Measurements from ENCODE around the gene QKI.

QKI gene

GRCh38 chr6:163617549-163617948 is 203.0 kb downstream of the QKI start:
- Histone ChIP-seq H3F3A (ENCODE audit: insufficient read depth, low read length) (no peaks in the 10 kb centered on the region), H3K9me2 (replicated peaks; ENCODE audit: insufficient read depth, low read length) (no peaks in the 10 kb centered on the region), H3K9me3 (replicated peaks; ENCODE audit: insufficient read depth, low read length) (no peaks in the 10 kb centered on the region), H4K20me1 (ENCODE audit: insufficient read depth, low read length) (no peaks in the 10 kb centered on the region), H3K4me1 (ENCODE audit: low read length) (no peaks in the 10 kb centered on the region), H3K36me3 (replicated peaks; ENCODE audit: insufficient read depth, low read length) (no peaks in the 10 kb centered on the region), H3K9ac (ENCODE audit: low read length) (no peak overlapping the region), H3K79me2 (ENCODE audit: low read length) (no peaks in the 10 kb centered on the region), H3K27me3 (replicated peaks; ENCODE audit: insufficient read depth, low read length) (no peaks in the 10 kb centered on the region), H3K4me2 (ENCODE audit: low read depth, low read length) (no peak overlapping the region), H3K4me3 (ENCODE audit: low read length) (no peak overlapping the region), H3K27ac (ENCODE audit: low read length) (no peak overlapping the region), H2AFZ (ENCODE audit: low read length) (no peak overlapping the region)
- DNase-seq = no peak
- TF ChIP-seq EZH2phosphoT487 (IDR thresholded peaks at IDR 0.05; ENCODE audit: low read length) = no peak
- no peak for TF ChIP-seq CTCF (IDR thresholded peaks at IDR 0.05; ENCODE audit: low read length)
- no peak for TF ChIP-seq EZH2 (optimal IDR thresholded peaks at IDR 0.05; ENCODE audit: low read depth, low read length)

- no peaks in the 10 kb centered on the region for H3K9me3 ChIP-seq (replicated peaks; ENCODE audit: insufficient read depth, low read length)
- no peak overlapping the region; the same call in 1 of the 2 replicates for H3K27ac ChIP-seq (ENCODE audit: low read length)
- H3F3A ChIP-seq (ENCODE audit: insufficient read depth, low read length) = no peaks in the 10 kb centered on the region
- no peaks in the 10 kb centered on the region for H3K36me3 ChIP-seq (replicated peaks; ENCODE audit: insufficient read depth, low read length)
- H3K4me2 ChIP-seq (ENCODE audit: low read depth, low read length) = no peak overlapping the region
- no peaks in the 10 kb centered on the region for H3K9me2 ChIP-seq (replicated peaks; ENCODE audit: insufficient read depth, low read length)
- H3K4me1 ChIP-seq (ENCODE audit: low read length) = no peaks in the 10 kb centered on the region
- H4K20me1 ChIP-seq (ENCODE audit: insufficient read depth, low read length) = no peaks in the 10 kb centered on the region
- DNase-seq = no peak
- no peak overlapping the region for H3K4me3 ChIP-seq (ENCODE audit: low read length)
- no peak for TF ChIP-seq CTCF (IDR thresholded peaks at IDR 0.05; ENCODE audit: low read length)
- TF ChIP-seq EZH2phosphoT487 (IDR thresholded peaks at IDR 0.05; ENCODE audit: low read length) = no peak
- TF ChIP-seq EZH2 (optimal IDR thresholded peaks at IDR 0.05; ENCODE audit: low read depth, low read length) = no peak
- no peaks in the 10 kb centered on the region for H3K79me2 ChIP-seq (ENCODE audit: low read length)
- H3K9ac ChIP-seq (ENCODE audit: low read length) = no peak overlapping the region
- no peaks in the 10 kb centered on the region for H3K27me3 ChIP-seq (replicated peaks; ENCODE audit: insufficient read depth, low read length)
- no peak overlapping the region for H2AFZ ChIP-seq (ENCODE audit: low read length)
These were observed 205.6 kb downstream of the QKI start for GRCh38 chr6:163620101-163620500.

- Histone ChIP-seq H3K4me1 (ENCODE audit: low read length) (no peaks in the 10 kb centered on the region), H3K9ac (ENCODE audit: low read length) (no peak overlapping the region), H3F3A (ENCODE audit: insufficient read depth, low read length) (no peaks in the 10 kb centered on the region), H3K79me2 (ENCODE audit: low read length) (no peaks in the 10 kb centered on the region), H3K4me3 (ENCODE audit: low read length) (no peak overlapping the region), H3K9me2 (replicated peaks; ENCODE audit: insufficient read depth, low read length) (no peaks in the 10 kb centered on the region), H3K4me2 (ENCODE audit: low read depth, low read length) (no peak overlapping the region), H3K27ac (ENCODE audit: low read length) (no peak overlapping the region; the same call in 1 of the 2 replicates), H2AFZ (ENCODE audit: low read length) (no peak overlapping the region), H3K27me3 (replicated peaks; ENCODE audit: insufficient read depth, low read length) (no peaks in the 10 kb centered on the region), H4K20me1 (ENCODE audit: insufficient read depth, low read length) (no peaks in the 10 kb centered on the region), H3K9me3 (replicated peaks; ENCODE audit: insufficient read depth, low read length) (no peaks in the 10 kb centered on the region), H3K36me3 (replicated peaks; ENCODE audit: insufficient read depth, low read length) (no peaks in the 10 kb centered on the region)
- peak; percentile 39 for DNase-seq
- TF ChIP-seq EZH2phosphoT487 (IDR thresholded peaks at IDR 0.05; ENCODE audit: low read length) = no peak
- no peak for TF ChIP-seq CTCF (IDR thresholded peaks at IDR 0.05; ENCODE audit: low read length)
- no peak for TF ChIP-seq EZH2 (optimal IDR thresholded peaks at IDR 0.05; ENCODE audit: low read depth, low read length)
These were observed 206.3 kb downstream of the QKI start for GRCh38 chr6:163620670-163621330.

All from MM.1S (cell line).